GM12874 (cell line): ENCODE results near the gene ARHGAP33.

ENCODE experiments used
- TF ChIP-seq, protein P1 (sequence below): IDR thresholded peaks from 2 replicates; pipeline ENCODE4 v1.5.1; 2011; ENCODE audit warnings: low read depth, mild to moderate bottlenecking, control low read depth, low read length, moderate library complexity; ENCODE audit not compliant: insufficient read depth

Gene ARHGAP33

DNA sequence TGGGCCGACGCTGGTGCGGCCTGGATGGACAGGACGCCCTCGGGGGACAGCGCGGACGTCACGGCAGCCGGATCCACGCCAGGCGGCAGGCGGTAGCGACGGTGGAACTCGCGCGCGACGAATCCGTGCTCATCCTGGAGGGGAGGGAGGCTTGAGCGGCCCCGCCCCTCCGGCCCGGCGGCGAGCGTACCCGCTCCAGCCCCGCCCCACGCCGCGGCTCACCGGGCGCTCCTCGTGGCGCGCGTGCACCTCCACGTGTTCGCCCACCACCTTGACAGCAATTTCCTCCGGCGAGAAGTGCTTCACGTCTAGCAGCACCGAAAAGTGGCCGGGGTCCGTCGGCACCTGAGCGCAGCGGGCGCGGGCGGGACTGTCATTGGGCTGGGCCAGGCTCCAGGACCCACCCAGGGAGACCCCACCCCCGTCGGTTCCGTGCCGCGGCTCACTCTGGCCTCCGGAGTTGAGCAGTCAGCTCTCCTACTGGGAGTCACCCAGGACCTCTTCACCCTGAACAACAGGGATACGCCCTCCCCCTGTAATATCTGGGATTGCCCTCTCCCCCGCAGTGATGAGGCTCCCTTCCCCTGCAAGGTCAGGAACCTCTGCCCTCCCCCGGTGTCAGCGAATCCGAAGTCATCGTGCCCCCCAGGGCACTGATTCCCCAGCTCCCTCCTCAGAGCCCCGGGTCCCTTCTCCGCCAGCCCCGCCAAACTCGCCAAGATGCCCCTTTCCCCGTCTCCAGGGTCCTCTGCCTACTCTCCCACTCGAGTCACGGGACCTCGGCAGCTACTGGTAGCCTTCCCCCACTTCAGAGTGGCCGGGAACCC lies 19.6 kb upstream of the ARHGAP33 start:
- TF ChIP-seq, protein P1, sequence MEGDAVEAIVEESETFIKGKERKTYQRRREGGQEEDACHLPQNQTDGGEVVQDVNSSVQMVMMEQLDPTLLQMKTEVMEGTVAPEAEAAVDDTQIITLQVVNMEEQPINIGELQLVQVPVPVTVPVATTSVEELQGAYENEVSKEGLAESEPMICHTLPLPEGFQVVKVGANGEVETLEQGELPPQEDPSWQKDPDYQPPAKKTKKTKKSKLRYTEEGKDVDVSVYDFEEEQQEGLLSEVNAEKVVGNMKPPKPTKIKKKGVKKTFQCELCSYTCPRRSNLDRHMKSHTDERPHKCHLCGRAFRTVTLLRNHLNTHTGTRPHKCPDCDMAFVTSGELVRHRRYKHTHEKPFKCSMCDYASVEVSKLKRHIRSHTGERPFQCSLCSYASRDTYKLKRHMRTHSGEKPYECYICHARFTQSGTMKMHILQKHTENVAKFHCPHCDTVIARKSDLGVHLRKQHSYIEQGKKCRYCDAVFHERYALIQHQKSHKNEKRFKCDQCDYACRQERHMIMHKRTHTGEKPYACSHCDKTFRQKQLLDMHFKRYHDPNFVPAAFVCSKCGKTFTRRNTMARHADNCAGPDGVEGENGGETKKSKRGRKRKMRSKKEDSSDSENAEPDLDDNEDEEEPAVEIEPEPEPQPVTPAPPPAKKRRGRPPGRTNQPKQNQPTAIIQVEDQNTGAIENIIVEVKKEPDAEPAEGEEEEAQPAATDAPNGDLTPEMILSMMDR: no peak

DNA sequence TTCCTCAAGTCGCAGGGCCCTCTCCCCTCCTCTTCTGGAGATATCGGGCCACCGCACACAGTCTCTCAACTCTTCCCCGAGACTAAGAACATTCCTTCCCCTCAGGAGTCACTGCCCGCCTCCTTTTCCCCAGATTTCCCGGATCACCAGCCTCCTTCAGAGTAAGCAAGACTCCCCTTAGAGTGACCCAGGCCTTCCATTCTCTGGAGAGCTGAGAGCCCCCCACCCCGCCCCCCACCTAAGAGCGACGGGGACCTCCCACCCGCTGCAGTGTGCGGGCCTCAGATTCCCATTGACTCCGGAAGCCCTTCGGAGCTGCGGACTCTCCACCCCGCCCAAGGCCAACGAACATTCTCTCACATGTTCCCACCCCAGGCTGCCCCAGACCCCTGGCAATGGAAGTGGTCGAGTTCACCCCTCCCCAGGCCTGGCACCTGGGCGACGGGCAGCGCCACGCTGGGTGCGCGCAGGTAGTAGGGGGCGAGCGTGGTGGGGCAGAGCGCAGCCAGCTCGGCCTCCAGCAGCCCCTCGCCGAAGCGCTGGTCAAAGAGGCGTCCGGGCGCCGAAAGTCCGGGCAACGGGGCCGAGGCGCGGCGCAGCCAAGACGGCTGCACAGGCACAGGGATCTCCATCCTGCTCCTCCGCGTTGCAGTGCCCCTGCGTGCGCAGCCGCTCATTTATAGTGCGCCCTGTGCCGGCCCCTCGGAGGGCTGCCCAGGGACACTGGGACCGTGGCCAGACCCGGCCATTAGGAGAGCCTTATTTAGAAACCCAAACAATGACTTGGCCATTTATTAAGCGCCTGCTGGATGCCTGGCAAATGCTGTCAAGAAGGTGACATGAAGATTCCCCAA lies 18.8 kb upstream of the ARHGAP33 start, which contains the start of gene HSPB6:
Gene HSPB6 (minus strand): TSS at position 653 of the 854 bp plus-strand sequence. CDS start 21 bp downstream, at position 632.
- TF ChIP-seq, protein P1: no peak

DNA sequence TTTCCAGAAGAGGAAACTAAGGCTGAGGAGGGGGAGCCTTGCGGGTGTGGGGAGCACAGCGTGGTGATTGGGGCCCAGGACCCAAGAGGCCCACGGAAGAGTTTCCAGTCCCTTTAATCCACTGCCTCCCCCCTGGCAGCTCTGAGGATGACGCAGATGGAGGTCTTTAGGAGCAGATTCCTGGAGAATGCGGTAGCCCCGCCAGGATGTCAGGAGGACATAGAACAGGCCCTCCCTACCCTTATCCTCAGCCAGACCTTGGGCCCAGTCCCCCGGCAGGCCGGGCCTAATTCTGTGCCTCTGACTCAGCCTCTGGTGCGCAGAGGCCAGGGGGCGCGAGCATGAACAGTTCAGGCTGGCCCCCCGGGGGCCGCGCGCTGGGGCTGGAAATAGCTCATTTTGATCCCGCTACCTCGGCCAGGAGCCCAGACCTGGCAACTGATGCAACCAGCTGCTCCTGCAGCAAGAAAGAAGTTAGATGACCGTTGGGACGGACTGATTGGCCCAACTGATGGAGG lies 18.1 kb upstream of the ARHGAP33 start:
- TF ChIP-seq, protein P1: no peak

DNA sequence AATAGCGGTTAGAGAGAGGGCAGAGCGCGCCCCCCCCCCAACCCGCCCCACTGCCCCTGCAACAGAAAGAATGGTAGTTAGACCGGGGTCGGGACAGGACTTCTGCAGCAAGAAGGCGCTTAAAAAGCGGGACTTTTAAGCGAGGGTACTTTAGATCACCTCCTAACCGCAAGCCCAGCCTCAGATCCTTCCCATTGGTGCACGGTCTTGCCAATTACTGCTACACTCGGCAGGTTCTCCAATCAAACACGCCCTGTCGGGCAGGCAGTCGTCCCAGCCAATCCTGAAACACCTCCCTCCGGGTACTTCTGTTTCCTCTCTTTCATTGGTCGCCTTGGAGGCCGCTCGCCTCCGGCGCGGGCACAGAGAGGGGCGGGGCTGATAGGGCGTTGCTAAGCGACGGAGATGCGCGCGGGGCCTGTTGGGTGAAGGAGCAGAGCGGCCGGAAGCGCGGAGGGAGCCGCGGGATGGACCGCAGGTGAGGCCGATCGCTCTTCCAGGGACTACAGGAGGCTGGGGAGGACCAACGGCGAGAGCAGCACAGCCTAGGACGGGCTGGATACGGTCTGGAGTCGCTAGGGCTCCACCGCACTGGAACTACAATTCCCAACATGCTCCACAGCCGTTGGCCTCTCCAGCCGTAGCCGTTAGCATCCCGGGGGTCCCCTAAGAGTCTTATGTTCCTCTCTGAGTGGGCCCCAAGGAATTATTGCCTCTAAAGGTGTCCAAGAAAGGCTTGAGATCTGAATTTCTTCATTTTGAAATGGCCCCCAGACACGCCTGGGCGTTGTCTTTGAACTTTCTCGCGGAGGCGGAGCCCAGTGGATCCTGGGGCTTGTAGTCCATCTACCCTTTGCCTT lies 17.4 kb upstream of the ARHGAP33 start, which contains the start of gene PROSER3:
Gene PROSER3 (plus strand): TSS at position 428 of the 860 bp plus-strand sequence. CDS start 40 bp downstream, at position 468.
- TF ChIP-seq, protein P1: no peak

DNA sequence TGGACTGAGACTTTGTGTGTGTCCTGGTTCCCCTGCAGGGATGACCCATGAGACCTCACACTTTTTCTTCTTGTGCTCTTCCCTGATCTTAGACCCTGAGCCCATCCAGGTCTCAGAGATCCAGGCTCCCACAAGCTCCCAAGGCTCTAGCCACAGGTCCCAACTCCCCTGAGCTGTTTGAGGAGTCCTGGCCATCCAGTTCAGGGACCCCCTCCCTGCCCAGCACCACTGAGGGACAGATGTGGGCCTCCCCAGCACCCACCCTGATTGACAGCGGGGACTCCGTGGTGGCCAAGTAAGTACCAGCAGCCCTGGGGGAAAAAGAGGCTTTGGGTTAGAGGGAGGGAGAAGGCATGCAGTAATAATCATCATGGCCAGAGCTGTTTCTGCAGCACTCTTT lies 15.7 kb upstream of the ARHGAP33 start:
- TF ChIP-seq, protein P1: no peak

DNA sequence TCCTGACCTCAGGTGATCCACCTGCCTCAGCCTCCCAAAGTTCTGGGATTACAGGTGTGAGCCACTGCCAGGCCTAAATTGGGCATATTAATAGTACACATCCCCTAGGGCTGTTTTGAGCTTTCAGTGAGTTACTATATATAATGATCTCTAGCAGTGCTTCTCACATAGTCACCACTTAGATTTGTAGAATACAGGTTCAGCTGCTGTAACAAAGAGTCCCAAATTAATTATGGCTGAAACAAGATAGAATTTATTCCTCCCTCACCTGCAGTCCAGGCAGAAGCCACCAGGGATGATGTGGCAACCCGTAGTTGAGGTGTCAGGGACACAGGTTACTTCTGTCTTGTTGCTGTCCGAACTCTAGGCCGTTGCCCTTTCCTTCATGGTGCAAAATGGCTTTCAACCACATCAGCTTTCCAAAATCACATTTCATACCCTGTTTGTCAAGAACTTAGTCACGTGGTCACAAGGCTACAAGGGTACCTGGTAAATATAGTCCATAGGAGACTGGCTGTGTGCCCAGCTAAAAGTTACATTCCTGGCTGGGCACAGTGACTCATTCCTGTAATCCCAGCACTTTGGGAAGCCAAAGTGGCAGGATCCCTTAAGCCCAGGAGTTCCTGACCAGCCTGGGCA lies 14.5 kb upstream of the ARHGAP33 start:
- TF ChIP-seq, protein P1: no peak
